Esophagus muscularis mucosa (tissue), 4 donors: Measurements from ENCODE around the gene GJA1. TPM values are rescaled to one million over a fixed set of nuclear protein-coding genes. Genes with fewer than 3 reads are reported as not detected.

Source experiments
- DNase-seq: peaks from one replicate; pipeline ENCODE4 v3.0.0-alpha.2; 2017; ENCODE audit errors: extremely low spot score
- H3K27ac ChIP-seq, 4 donors: fragments of 200-600 bp; sonication (generic); replicated peaks in 1 of 4; 1 replicate in 3 of 4; 2 replicates in 1 of 4; pipeline ENCODE4 v1.5.1; 2016 to 2019; ENCODE audit warnings: mild to moderate bottlenecking in 1 of 4
- H3K27me3 ChIP-seq, 4 donors: fragments of 200-600 bp; sonication (generic); one replicate each; pipeline versions ENCODE4 v1.5.1 to v1.6.0; 2016 to 2019
- H3K36me3 ChIP-seq, 4 donors: fragments of 200-600 bp; sonication (generic); one replicate each; pipeline ENCODE4 v1.5.1; 2016 to 2019
- H3K4me1 ChIP-seq, 4 donors: fragments of 200-600 bp; sonication (generic); one replicate each; pipeline ENCODE4 v1.5.1; 2016 to 2019
- H3K4me3 ChIP-seq, 4 donors: fragments of 200-600 bp; sonication (generic); 1 replicate in 2 of 4; 2 replicates in 2 of 4; pipeline ENCODE4 v1.5.1; 2016 to 2019; ENCODE audit warnings: mild to moderate bottlenecking in 4 of 4, moderate library complexity in 1 of 4
- H3K9me3 ChIP-seq, 4 donors: fragments of 200-600 bp; sonication (generic); 1 replicate in 3 of 4; 2 replicates in 1 of 4; pipeline ENCODE4 v1.5.1; 2016 to 2019
- CTCF ChIP-seq, 3 experiments: fragments of 200-600 bp in 2 of 3; fragments of 450-650 bp in 1 of 3; sonication (generic) in 2 of 3; IDR thresholded peaks; one replicate each; pipeline ENCODE4 v1.5.1; 2017 to 2019; ENCODE audit warnings: antibody characterized with exemption in 3 of 3, mild to moderate bottlenecking in 2 of 3, moderate library complexity in 1 of 3
- EP300 ChIP-seq: sonication (generic); formaldehyde crosslinking; IDR thresholded peaks from one replicate; pipeline ENCODE4 v1.6.1; 2017; ENCODE audit warnings: antibody characterized with exemption
- POLR2A ChIP-seq: fragments of 450-650 bp; IDR thresholded peaks from one replicate; pipeline ENCODE4 v1.6.1; 2017; ENCODE audit warnings: antibody characterized with exemption, moderate library complexity, mild to moderate bottlenecking, low read depth
- POLR2AphosphoS5 ChIP-seq, 2 donors: sonication (generic); formaldehyde crosslinking; IDR thresholded peaks; one replicate each; pipeline ENCODE4 v1.6.1; 2017; ENCODE audit warnings: antibody characterized with exemption in 2 of 2
- WGBS: methylation state at CpG from one replicate; pipeline ENCODE4 v1.1.5; 2018; 5-methylcytosine and 5-hydroxymethylcytosine counted together
- intact Hi-C: fragments of 100-400 bp; cut with DNase I; formaldehyde crosslinking; loops from one replicate; pipeline ENCODE4 v1.15.1; 2023
- total RNA-seq, 4 donors: library from RNA; depleted of rRNA; stranded (reverse); fragments of >200 nt; gene quantifications; one replicate each; pipeline versions ENCODE4 v1.1.0 to v1.2.1, GENCODE V29; 2016

Gene GJA1
- total RNA-seq, 4 donors from 2014 or later = 240 to 502 (median 375) TPM

- H3K27ac ChIP-seq = peak overlapping the region in 1 of 4 donors; percentile 31
- no peak for DNase-seq
- 43% methylated on average over 2 of the region's 2 CpGs for WGBS
- H3K9me3 ChIP-seq = no peaks in the 10 kb centered on the region
- peaks cover 0 to 10% (median 7%) of the 10 kb centered on the region in 4 donors for H3K4me1 ChIP-seq
- no peaks in the 10 kb centered on the region for H3K36me3 ChIP-seq
- no peaks in the 10 kb centered on the region for H3K27me3 ChIP-seq
- no peak overlapping the region for H3K4me3 ChIP-seq
- TF ChIP-seq CTCF (IDR thresholded peaks at IDR 0.05) (no peak), POLR2AphosphoS5 (IDR thresholded peaks at IDR 0.05) (no peak), POLR2A (no peak), EP300 (no peak)
- intact Hi-C loops = no loop called here
These were observed 21.6 kb upstream of the GJA1 start for GRCh38 chr6:121413879-121414278.

- H3K27ac ChIP-seq = no peak overlapping the region
- WGBS = 95% methylated on average over 4 of the region's 4 CpGs
- no peak for DNase-seq
- no peaks in the 10 kb centered on the region for H3K27me3 ChIP-seq
- no peaks in the 10 kb centered on the region for H3K9me3 ChIP-seq
- peaks cover 0 to 8% (median 6%) of the 10 kb centered on the region in 4 donors for H3K4me1 ChIP-seq
- no peak for TF ChIP-seq CTCF (IDR thresholded peaks at IDR 0.05)
- no peak for TF ChIP-seq EP300
- no peak for TF ChIP-seq POLR2AphosphoS5 (IDR thresholded peaks at IDR 0.05)
- no peak for TF ChIP-seq POLR2A
- intact Hi-C loops = no loop called here
- no peak overlapping the region for H3K4me3 ChIP-seq
- no peaks in the 10 kb centered on the region for H3K36me3 ChIP-seq
These were observed 17.1 kb upstream of the GJA1 start for GRCh38 chr6:121418346-121418745.

GRCh38 chr6:121426686-121427085, 8.8 kb upstream of the GJA1 start:
- intact Hi-C loops = loop anchor here (5.0 kb wide), 1 partner anchor 866 kb away; no protein-coding TSS in a partner anchor
- Histone ChIP-seq H3K4me3 (no peak overlapping the region), H3K27ac (no peak overlapping the region)

GRCh38 chr6:121428872-121429756, 6.3 kb upstream of the GJA1 start:
- Histone ChIP-seq H3K4me3 (no peak overlapping the region), H3K27ac (no peak overlapping the region), H3K4me1 (peaks cover 0 to 24% (median 20%) of the 10 kb centered on the region in 4 donors), H3K36me3 (no peaks in the 10 kb centered on the region), H3K9me3 (no peaks in the 10 kb centered on the region), H3K27me3 (no peaks in the 10 kb centered on the region)
- intact Hi-C loops = loop anchor here (2.0 to 5.0 kb wide), 2 partner anchors 758 to 863 kb away; no protein-coding TSS in a partner anchor
- WGBS = 84% methylated on average over 15 of the region's 15 CpGs
- TF ChIP-seq POLR2A (no peak), EP300 (no peak), POLR2AphosphoS5 (IDR thresholded peaks at IDR 0.05) (no peak), CTCF (IDR thresholded peaks at IDR 0.05) (no peak)
- no peak for DNase-seq

More at GRCh38 chr6:121426686-121427085, 8.8 kb upstream of the GJA1 start:
- no peak for DNase-seq
- TF ChIP-seq POLR2AphosphoS5 (IDR thresholded peaks at IDR 0.05) (no peak), POLR2A (no peak), CTCF (IDR thresholded peaks at IDR 0.05) (no peak), EP300 (no peak)
- Histone ChIP-seq H3K36me3 (no peaks in the 10 kb centered on the region), H3K9me3 (no peaks in the 10 kb centered on the region), H3K27me3 (no peaks in the 10 kb centered on the region), H3K4me1 (peaks cover 0 to 14% (median 9%) of the 10 kb centered on the region in 4 donors)
- 83% methylated on average over 3 of the region's 3 CpGs for WGBS
